Omental fat pad (tissue), 4 donors: ENCODE measurements around the gene TAS2R13. TPM values are rescaled to one million over a fixed set of nuclear protein-coding genes. Genes with fewer than 3 reads are reported as not detected.

Source experiments
- ATAC-seq: fragments of 150-250 bp; one replicate; pipeline ENCODE4 v1.9.1; 2016; ENCODE audit warnings: mild to moderate bottlenecking, moderate library complexity; ENCODE audit not compliant: low FRiP score
- DNase-seq: peaks from one replicate; pipeline ENCODE4 v3.0.0-alpha.2; 2019; ENCODE audit warnings: low spot score
- total RNA-seq, 4 donors: library from RNA; depleted of rRNA; stranded (reverse); fragments of >200 nt; gene quantifications; one replicate each; pipeline ENCODE4 v1.1.0, GENCODE V29; 2016
- TF ChIP-seq, protein P1 (sequence below), 3 donors: fragments of 450-650 bp; IDR thresholded peaks; one replicate each; pipeline ENCODE4 v1.5.1; 2016 to 2017; ENCODE audit warnings: antibody characterized with exemption in 3 of 3, mild to moderate bottlenecking in 3 of 3, moderate library complexity in 2 of 3

Gene TAS2R13
- total RNA-seq, 4 donors from 2014 or later, result 1.3 to 5.5 (median 3.0) TPM

DNA sequence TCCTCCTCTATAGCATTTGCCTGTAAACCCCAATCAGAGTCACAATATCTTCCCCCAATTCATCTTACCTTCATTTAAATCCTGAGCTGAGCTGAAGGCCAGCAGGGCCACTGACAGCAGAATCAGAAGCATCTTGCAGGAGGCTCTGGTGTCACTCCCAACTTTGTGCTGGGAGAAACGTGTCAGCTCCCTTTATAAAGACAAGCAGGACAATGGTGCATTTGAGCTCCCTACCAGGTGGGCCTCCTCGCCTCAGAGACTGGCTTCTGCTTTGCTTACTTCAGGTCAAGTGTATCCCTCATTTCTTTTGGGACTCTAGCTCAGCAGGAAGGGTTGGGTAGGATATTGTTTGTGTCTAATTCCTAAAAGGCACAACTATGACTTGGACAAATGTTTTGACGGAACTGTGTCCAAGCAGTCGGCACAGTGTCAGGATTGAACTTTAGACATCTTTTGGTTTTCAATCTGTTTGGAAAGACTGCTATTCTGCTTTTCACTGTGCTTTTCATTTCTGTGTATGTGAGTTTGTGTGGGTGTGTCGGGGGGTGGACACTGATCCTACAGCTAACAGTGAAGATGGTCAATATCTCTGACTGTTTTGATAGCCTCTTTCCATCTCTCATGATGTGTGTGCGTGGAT lies 25.2 kb downstream of the TAS2R13 start, which contains the start of gene PRH1:
TSS of gene PRH1 (minus strand) at position 170 of the 640 bp plus-strand sequence. CDS start at position 132, 38 bp downstream.
- ATAC-seq (no peak), DNase-seq (no peak)
- TF ChIP-seq, protein P1, sequence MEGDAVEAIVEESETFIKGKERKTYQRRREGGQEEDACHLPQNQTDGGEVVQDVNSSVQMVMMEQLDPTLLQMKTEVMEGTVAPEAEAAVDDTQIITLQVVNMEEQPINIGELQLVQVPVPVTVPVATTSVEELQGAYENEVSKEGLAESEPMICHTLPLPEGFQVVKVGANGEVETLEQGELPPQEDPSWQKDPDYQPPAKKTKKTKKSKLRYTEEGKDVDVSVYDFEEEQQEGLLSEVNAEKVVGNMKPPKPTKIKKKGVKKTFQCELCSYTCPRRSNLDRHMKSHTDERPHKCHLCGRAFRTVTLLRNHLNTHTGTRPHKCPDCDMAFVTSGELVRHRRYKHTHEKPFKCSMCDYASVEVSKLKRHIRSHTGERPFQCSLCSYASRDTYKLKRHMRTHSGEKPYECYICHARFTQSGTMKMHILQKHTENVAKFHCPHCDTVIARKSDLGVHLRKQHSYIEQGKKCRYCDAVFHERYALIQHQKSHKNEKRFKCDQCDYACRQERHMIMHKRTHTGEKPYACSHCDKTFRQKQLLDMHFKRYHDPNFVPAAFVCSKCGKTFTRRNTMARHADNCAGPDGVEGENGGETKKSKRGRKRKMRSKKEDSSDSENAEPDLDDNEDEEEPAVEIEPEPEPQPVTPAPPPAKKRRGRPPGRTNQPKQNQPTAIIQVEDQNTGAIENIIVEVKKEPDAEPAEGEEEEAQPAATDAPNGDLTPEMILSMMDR (IDR thresholded peaks at IDR 0.05), result no peak

- TF ChIP-seq, protein P1 (IDR thresholded peaks at IDR 0.05), result no peak
- no peak for DNase-seq
- ATAC-seq, result no peak
These were observed 36.0 kb downstream of the TAS2R13 start for GRCh38 chr12:10873378-10873777.

DNA sequence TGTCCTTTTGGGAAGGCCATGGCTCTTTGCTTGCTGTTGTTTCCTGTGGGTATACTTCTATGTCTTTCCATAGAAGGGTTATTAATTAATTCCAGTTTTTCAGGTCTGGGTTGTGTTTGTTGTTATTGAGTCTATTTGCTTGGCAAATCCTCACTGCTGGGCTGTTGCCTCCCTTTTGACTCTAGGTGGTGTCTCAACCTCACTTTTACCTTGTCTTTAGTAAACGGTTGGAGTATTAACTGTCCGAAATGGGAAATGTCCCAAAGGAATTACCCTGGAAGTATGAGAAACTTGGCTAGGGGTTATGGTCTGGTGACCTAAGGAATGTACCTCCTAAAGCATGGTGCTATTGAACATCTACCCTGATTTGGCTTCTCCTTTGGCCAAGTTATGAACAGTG lies 42.0 kb downstream of the TAS2R13 start:
- ATAC-seq, result no peak
- TF ChIP-seq, protein P1 (IDR thresholded peaks at IDR 0.05), result no peak

GRCh38 chr12:10863512-10864218 lies 45.7 kb downstream of the TAS2R13 start:
- no peak for ATAC-seq
- TF ChIP-seq, protein P1 (IDR thresholded peaks at IDR 0.05), result no peak
- no peak for DNase-seq

More for the DNA sequence above, 42.0 kb downstream of the TAS2R13 start:
- no peak for DNase-seq

GRCh38 chr12:10861366-10861765 lies 48.0 kb downstream of the TAS2R13 start:
- no peak for ATAC-seq
- TF ChIP-seq, protein P1 (IDR thresholded peaks at IDR 0.05), result no peak
- DNase-seq, result no peak

Other genes with a start within 250 kb of the TAS2R13 start
- gene STYK1, start 235.5 kb downstream of the TAS2R13 start, total RNA-seq, result under 1 TPM in 2 of 4 donors, not detected in 2; 0.32 to 0.56 TPM
- 100 to 1,000 TPM; 281 to 567 (median 448) TPM for gene YBX3, start 186.2 kb downstream of the TAS2R13 start, total RNA-seq
- not detected for gene TAS2R7, start 106.9 kb downstream of the TAS2R13 start, total RNA-seq
- not detected for gene TAS2R8, start 102.3 kb downstream of the TAS2R13 start, total RNA-seq
- not detected for gene TAS2R9, start 99.4 kb downstream of the TAS2R13 start, total RNA-seq
- gene TAS2R10, start 83.2 kb downstream of the TAS2R13 start, total RNA-seq, result 1 to 10 TPM in 1 of 4 donors, under 1 TPM in 1, not detected in 2; 0.88 to 1.9 TPM
- 1 to 10 TPM; 1.5 to 2.5 (median 1.8) TPM for gene PRR4, start 60.1 kb downstream of the TAS2R13 start, total RNA-seq
- 10 to 100 TPM; 23.2 to 38.0 (median 30.1) TPM for gene PRH1, start 25.3 kb downstream of the TAS2R13 start, total RNA-seq
- not detected for gene PRH2, start 19.7 kb upstream of the TAS2R13 start, total RNA-seq
- gene TAS2R14, start 29.7 kb upstream of the TAS2R13 start, total RNA-seq, result 1 to 10 TPM; 1.9 to 8.7 (median 3.0) TPM
- gene TAS2R50, start 77.3 kb upstream of the TAS2R13 start, total RNA-seq, result 10 to 100 TPM in 1 of 4 donors, 1 to 10 TPM in 3; 2.0 to 12.1 (median 3.8) TPM
- gene TAS2R20, start 88.7 kb upstream of the TAS2R13 start, total RNA-seq, result 1 to 10 TPM; 2.6 to 4.6 (median 4.3) TPM
- 10 to 100 TPM in 1 of 4 donors, 1 to 10 TPM in 3; 3.2 to 10.7 (median 7.1) TPM for gene TAS2R19, start 113.1 kb upstream of the TAS2R13 start, total RNA-seq
- 10 to 100 TPM in 1 of 4 donors, 1 to 10 TPM in 3; 2.4 to 10.9 (median 5.0) TPM for gene TAS2R31, start 121.8 kb upstream of the TAS2R13 start, total RNA-seq
- 1 to 10 TPM; 1.5 to 6.6 (median 2.9) TPM for gene TAS2R46, start 152.7 kb upstream of the TAS2R13 start, total RNA-seq
- gene TAS2R43, start 182.8 kb upstream of the TAS2R13 start, total RNA-seq, result 1 to 10 TPM; 1.4 to 8.0 (median 3.0) TPM
- gene TAS2R30, start 225.1 kb upstream of the TAS2R13 start, total RNA-seq, result 10 to 100 TPM in 1 of 4 donors, 1 to 10 TPM in 3; 2.5 to 17.8 (median 8.5) TPM